Aorta (tissue), 5 donors: ENCODE results near the gene SCLY. TPM values are rescaled to one million over a fixed set of nuclear protein-coding genes. Genes with fewer than 3 reads are reported as not detected.

Source experiments
- ATAC-seq: fragments of 200-7000 bp; cut with Tn5 transposase; one replicate; pipeline ENCODE4 v1.9.1; 2022; ENCODE audit warnings: moderate library complexity; ENCODE audit not compliant: low FRiP score
- DNase-seq, 2 donors: peaks; one replicate each; pipeline ENCODE4 v3.0.0-alpha.2; 2020
- H3K27ac ChIP-seq, 2 donors: one replicate each; pipeline ENCODE4 v1.5.1; 2013; ENCODE audit warnings: low read length in 2 of 2, mild to moderate bottlenecking in 2 of 2, moderate library complexity in 2 of 2, control low read depth in 1 of 2, inconsistent platforms in 1 of 2, low read depth in 1 of 2
- H3K27me3 ChIP-seq, 2 donors: one replicate each; pipeline ENCODE4 v1.6.1; 2013; ENCODE audit warnings: control low read depth in 1 of 2, low read length in 1 of 2, mild to moderate bottlenecking in 1 of 2, moderate library complexity in 1 of 2; ENCODE audit not compliant: insufficient read depth in 2 of 2, control insufficient read depth in 1 of 2
- H3K36me3 ChIP-seq, 2 donors: one replicate each; pipeline ENCODE4 v1.6.1; 2013; ENCODE audit warnings: control low read depth in 1 of 2, low read length in 1 of 2, mild to moderate bottlenecking in 1 of 2; ENCODE audit not compliant: insufficient read depth in 2 of 2, control insufficient read depth in 1 of 2
- H3K4me1 ChIP-seq, 2 donors: one replicate each; pipeline ENCODE4 v1.6.1; 2013; ENCODE audit warnings: low read length in 2 of 2, control low read depth in 1 of 2, mild to moderate bottlenecking in 1 of 2, moderate library complexity in 1 of 2; ENCODE audit not compliant: insufficient read depth in 2 of 2, control insufficient read depth in 1 of 2
- H3K4me3 ChIP-seq, 2 donors: one replicate each; pipeline ENCODE4 v1.5.1; 2013; ENCODE audit warnings: low read length in 2 of 2, control low read depth in 1 of 2, mild to moderate bottlenecking in 1 of 2
- H3K9me3 ChIP-seq: one replicate; pipeline ENCODE4 v1.6.1; 2013; ENCODE audit warnings: mild to moderate bottlenecking, low read length; ENCODE audit not compliant: control insufficient read depth
- whole genome bisulfite sequencing, 2 donors: extraction: QIAGEN DNeasy Blood & Tissue Kit; methylation state at CpG; one replicate each; pipeline ENCODE4 v1.1.7; 2013; 5-methylcytosine and 5-hydroxymethylcytosine counted together
- intact Hi-C, 2 donors: fragments of 100-400 bp; cut with DNase I; formaldehyde crosslinking; loops; one replicate each; pipeline versions ENCODE4 v1.14.2 to v1.15.0; 2022
- polyA plus RNA-seq, 2 donors: library from polyadenylated mRNA; stranded (reverse); fragments of 200-250 nt; gene quantifications; one replicate each; pipeline ENCODE4 v1.2.3, GENCODE V29; 2013
- total RNA-seq, 2 donors: library from RNA; stranded (reverse); fragmentation: NEBNext Ultra II Directional; extraction: Animal tissue kit (Norgen Biotek cat#: 25700); gene quantifications; one replicate each; pipeline ENCODE4 v1.2.1, GENCODE V29; 2021
- donor health status: healthy with polysubstance abuse.
- donor health status: Bipolar disorder and iron deficiency.
- donor health status: DM: no; HTN: no; CAD: no.
- donor health status: DM: no; HTN: no; CAD: no.
- donor health status: DM: yes; HTN: yes; CAD: no.

Gene SCLY
- total and polyA plus RNA-seq, 4 donors: 6.3 to 15.4 (median 12.6) TPM

DNA sequence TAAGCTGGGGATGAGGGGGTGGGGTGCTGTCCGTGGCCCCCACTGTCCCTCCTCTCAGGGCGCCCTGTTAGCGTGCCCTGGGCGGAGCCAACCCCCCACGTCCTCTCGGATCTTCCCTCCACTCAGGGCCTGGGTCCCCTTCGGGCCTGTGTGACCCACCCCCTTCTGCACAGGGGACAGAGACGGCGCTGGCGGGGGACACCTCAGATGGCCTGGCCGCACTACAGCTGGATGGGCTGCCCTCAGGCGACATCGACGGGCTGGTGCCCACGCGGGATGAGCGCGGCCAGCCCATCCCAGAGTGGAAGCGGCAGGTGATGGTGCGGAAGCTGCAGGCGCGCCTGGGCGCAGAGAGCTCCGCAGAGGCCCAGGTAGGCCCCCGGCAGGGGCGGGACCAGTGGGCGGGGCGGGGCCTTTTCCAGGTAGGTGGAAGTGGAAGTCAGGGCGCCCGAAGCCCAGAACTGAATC lies 67.8 kb downstream of the SCLY start:
- H3K4me3 ChIP-seq: no peak overlapping the region
- ATAC-seq: no peak
- H3K27ac ChIP-seq: no peak overlapping the region
- intact Hi-C loops: no loop called here
- no peaks in the 10 kb centered on the region for H3K9me3 ChIP-seq
- 78 to 84% methylated on average over 13 to 30 of the region's 30 CpGs for WGBS, 2 donors
- no peaks in the 10 kb centered on the region for H3K4me1 ChIP-seq
- peak in 1 of 2 donors; percentile 71 for DNase-seq
- H3K27me3 ChIP-seq: no peaks in the 10 kb centered on the region
- H3K36me3 ChIP-seq: no peaks in the 10 kb centered on the region

DNA sequence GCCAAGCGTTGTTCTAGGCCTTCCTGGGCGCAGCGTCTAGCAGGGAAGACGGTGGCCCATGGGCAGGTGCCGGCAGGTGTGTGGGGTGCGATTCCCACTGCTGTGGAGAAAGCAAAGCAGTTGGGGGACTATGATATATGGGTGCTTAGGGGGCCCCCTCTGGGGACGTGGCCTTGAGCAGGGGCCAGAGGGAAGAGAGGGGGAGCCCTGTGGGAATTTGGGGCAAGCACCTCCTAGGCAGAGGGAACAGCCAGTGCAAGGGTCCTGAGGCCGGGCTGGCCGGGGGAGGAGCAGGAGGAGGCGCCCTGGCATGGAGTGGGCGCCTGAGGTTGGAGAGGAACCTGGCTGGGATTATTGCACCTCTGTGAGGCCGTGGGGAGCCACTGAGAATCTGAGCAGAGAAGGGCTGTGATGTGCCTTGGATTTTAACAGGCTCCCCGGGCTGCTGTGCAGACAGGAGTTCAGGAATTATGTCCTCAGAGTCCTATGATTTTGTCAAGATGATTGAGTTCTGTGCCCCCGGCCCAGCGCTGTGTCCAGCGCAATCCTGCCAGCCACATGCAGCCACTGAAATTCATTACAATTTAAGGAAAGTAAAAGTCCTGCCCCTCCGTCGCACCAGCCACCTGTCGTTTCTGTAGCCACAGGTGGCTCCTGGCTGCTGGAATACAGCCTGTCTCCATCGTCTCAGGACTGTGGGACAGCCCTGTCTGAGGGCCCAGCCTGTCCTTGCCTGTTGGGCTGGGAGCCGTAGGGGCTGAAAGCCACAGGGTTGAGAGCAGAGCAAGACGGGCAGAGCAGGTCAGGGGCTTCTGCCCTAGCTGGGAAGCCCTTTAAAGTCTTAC lies 68.6 kb downstream of the SCLY start:
- H3K27ac ChIP-seq: no peak overlapping the region
- no peaks in the 10 kb centered on the region for H3K27me3 ChIP-seq
- intact Hi-C loops: no loop called here
- ATAC-seq (no peak), DNase-seq (peak in 1 of 2 donors; percentile 66)
- H3K4me3 ChIP-seq: no peak overlapping the region
- H3K9me3 ChIP-seq: no peaks in the 10 kb centered on the region
- no peaks in the 10 kb centered on the region for H3K4me1 ChIP-seq
- WGBS, 2 donors: 92 to 93% methylated on average over 22 of the region's 22 CpGs
- H3K36me3 ChIP-seq: no peaks in the 10 kb centered on the region

DNA sequence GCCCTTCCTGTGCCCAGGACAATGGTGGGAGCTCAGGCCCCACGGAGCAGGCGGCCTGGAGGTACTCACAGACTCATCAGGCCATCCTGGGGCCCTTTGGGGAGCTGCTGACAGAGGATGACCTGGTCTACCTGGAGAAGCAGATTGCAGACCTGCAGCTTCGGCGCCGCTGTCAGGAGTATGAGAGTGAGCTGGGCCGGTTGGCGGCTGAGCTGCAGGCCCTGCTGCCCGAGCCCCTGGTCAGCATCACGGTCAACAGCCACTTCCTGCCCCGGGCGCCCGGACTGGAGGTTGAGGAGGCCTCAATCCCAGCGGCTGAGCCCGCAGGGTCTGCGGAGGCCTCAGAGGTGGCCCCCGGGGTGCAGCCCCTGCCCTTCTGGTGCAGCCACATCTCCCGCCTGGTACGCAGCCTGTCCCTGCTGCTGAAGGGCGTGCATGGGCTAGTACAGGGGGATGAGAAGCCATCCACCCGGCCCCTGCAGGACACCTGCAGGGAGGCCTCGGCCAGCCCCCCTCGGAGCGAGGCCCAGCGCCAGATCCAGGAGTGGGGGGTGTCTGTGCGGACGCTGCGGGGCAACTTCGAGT lies 69.4 kb downstream of the SCLY start:
- Histone ChIP-seq H3K36me3 (no peaks in the 10 kb centered on the region), H3K27me3 (no peaks in the 10 kb centered on the region), H3K27ac (no peak overlapping the region), H3K4me1 (no peaks in the 10 kb centered on the region), H3K9me3 (no peaks in the 10 kb centered on the region), H3K4me3 (no peak overlapping the region)
- ATAC-seq: no peak
- intact Hi-C loops: no loop called here
- 94 to 95% methylated on average over 28 of the region's 28 CpGs for WGBS, 2 donors
- DNase-seq: peak in 1 of 2 donors; percentile 75

DNA sequence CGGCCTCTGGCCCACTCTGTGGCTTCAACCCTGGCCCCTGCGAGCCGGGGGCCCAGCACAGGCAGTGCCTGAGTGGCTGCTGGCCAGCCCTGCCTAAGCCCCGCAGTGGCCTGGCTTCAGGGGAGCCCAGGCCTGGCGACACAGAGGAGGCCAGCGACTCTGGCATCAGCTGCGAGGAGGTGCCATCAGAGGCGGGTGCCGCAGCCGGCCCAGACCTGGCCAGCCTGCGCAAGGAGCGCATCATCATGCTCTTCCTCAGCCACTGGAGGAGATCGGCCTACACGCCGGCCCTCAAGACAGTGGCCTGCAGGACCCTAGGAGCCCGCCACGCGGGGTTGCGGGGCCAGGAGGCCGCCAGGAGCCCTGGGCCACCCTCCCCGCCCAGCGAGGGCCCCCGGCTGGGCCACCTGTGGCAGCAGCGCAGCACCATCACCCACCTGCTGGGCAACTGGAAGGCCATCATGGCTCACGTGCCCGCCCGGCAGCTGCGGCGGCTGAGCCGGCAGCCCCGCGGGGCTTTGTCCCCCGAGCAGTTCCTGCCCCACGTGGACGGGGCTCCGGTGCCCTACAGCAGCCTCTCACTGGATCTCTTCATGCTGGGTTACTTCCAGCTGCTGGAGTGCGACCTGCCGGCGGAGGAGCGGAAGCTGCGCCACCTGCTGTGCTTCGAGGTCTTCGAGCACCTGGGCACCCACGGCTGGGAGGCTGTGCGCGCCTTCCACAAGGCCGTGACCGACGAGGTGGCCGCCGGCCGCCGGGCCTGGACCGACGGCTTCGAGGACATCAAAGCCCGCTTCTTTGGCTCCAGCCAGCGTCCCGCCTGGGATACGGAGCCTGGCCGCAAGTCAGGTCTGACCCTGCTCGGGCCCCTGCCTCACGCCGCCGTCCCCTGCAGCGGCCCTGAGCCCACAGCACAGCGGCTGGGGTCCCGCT lies 70.2 kb downstream of the SCLY start:
- no peaks in the 10 kb centered on the region for H3K36me3 ChIP-seq
- H3K27me3 ChIP-seq: no peaks in the 10 kb centered on the region
- 93 to 94% methylated on average over 63 to 68 of the region's 68 CpGs for WGBS, 2 donors
- no peaks in the 10 kb centered on the region for H3K4me1 ChIP-seq
- no peak overlapping the region for H3K27ac ChIP-seq
- intact Hi-C loops: no loop called here
- peak in 1 of 2 donors; percentile 72 for DNase-seq
- no peak overlapping the region for H3K4me3 ChIP-seq
- no peak for ATAC-seq
- H3K9me3 ChIP-seq: no peaks in the 10 kb centered on the region

DNA sequence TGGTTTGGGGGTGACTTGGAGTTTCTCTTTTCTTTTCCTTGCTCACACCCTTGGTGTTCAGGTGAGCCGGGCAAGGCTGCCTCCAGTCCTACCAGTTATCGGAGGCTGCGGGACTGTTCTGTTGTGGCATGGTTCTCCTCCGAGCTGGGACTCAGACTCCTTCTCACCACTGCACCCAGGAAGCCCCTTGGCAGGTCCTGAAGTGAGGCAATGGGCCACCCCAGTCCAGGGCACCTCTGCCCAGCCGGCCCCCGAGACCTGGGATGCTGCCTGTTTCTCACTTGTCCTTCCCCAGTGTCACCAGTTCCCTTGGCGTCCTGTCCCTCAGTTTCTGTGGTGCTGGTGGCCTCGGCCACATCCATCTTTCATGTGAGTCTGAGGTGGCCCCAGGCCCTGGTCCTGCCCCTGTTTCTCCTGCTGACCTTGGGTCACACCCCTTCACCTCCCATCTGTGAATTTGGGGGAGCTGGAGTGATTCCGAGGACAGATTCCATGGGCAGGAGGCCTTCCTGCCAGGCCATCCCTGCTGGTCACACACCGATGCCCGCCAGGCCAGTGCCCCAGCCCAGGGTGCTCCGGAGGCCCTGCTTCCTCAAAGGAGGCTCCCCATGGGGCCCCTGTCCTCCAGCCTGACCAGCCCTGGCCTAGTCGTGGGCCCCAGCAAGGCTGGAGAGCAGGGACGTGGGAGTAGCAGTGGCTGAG lies 71.1 kb downstream of the SCLY start:
- intact Hi-C loops: no loop called here
- no peak for ATAC-seq
- Histone ChIP-seq H3K36me3 (no peaks in the 10 kb centered on the region), H3K4me1 (no peaks in the 10 kb centered on the region), H3K27me3 (no peaks in the 10 kb centered on the region), H3K4me3 (no peak overlapping the region), H3K27ac (no peak overlapping the region), H3K9me3 (no peaks in the 10 kb centered on the region)
- WGBS, 2 donors: 93 to 95% methylated on average over 14 of the region's 14 CpGs
- DNase-seq: peak; percentile 21 to 64

DNA sequence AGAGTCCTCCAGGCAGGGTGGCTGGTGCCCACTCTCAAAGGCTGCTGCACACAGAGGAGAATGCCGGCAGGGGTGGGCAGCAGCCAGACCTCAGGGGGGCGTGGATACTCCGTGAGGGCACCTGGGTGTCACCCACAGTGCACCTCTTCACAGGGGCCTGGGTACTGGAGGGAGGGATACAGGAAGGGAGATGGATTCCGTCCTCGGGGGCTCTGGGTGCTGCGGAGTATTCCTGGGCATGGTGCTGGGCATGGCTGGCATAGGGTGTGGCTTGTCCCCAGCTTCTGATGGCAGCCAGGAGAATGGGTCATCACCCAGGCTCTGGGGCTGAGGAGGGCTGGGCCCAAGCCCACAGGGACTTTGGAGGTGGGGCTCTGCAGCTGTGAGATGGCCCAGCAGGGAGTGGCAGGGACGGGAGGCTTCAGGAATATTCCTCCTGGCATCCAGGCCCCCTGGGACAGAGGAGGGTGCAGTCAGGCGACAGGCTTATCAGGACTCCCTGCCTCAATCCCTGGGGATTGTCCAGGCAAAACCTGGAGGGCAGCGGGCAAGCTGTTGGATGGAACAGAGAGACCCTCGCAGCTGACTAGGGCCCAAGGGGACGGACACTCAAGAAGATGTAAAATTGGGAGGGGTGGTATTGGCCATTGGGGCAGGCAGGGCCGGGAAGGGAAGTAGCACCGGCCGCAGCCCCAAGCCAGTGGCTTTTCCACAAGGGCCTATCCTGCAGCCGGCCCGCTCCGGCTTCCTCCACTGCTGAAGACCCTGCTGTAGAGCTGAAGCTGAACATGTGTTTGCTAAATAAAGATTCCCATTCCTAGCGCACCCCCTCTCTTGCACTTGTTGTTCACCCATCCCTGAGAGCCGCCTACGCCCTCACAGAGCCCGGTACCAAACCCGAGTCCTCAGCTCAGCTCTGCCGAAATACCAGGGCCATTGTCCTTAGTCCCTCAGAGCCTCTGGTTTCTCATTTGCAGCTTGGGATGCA lies 72.0 kb downstream of the SCLY start:
- DNase-seq: peak; percentile 26 to 59
- 93% methylated on average over 23 of the region's 23 CpGs for WGBS, 2 donors
- H3K9me3 ChIP-seq: no peaks in the 10 kb centered on the region
- H3K4me3 ChIP-seq: no peak overlapping the region
- H3K4me1 ChIP-seq: no peaks in the 10 kb centered on the region
- ATAC-seq: no peak
- no peak overlapping the region for H3K27ac ChIP-seq
- intact Hi-C loops: no loop called here
- no peaks in the 10 kb centered on the region for H3K36me3 ChIP-seq
- no peaks in the 10 kb centered on the region for H3K27me3 ChIP-seq

DNA sequence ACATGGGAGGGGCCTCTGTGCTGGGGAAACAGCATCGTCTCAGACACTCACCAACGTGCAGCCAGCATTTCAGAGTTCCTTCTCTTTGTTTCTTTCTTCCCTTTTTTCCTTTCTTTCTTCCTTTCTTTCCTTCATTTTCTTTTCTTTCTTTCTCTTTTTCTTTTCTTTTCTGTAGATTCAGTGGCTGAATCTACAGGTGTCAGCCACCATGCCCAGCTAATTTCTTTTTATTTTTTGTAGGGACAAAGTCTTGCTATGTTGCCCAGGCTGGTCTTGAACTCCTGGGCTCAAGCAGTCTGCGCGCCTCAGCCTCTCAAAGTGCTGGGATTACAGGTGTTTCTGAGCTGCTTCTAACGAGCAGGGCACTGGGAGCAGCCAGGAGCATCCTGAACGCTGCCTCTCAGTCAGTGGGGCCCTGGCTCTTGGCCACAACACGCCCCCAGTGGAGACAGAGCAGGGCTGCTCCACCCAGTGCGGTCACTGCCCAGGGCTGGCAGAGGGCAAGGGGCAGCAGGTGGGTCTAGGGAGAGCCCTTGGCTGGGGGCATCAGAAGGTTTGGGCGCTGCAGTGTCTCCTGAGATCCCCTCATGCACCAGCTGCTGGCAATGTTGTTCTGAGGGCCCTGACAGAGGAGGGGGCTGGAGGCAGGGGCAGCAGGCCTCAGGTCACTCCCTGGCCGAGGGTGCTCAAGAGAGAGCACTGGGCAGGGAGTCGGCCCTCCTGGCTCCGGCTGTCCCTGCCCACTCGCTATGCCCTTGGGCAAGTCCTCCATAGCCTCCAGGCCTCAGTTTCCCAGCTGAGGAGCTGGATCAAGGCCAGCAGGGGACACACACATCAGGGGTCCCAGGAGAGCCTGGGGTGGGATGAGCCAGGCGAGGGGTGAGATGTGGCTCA lies 72.9 kb downstream of the SCLY start:
- ATAC-seq: no peak
- no peaks in the 10 kb centered on the region for H3K36me3 ChIP-seq
- no peak overlapping the region for H3K27ac ChIP-seq
- H3K27me3 ChIP-seq: no peaks in the 10 kb centered on the region
- no peaks in the 10 kb centered on the region for H3K4me1 ChIP-seq
- peak in 1 of 2 donors; percentile 66 for DNase-seq
- 75 to 81% methylated on average over 14 of the region's 14 CpGs for WGBS, 2 donors
- intact Hi-C loops: no loop called here
- H3K9me3 ChIP-seq: no peaks in the 10 kb centered on the region
- H3K4me3 ChIP-seq: no peak overlapping the region
